ENCODE data around the gene GLI2.

DNA sequence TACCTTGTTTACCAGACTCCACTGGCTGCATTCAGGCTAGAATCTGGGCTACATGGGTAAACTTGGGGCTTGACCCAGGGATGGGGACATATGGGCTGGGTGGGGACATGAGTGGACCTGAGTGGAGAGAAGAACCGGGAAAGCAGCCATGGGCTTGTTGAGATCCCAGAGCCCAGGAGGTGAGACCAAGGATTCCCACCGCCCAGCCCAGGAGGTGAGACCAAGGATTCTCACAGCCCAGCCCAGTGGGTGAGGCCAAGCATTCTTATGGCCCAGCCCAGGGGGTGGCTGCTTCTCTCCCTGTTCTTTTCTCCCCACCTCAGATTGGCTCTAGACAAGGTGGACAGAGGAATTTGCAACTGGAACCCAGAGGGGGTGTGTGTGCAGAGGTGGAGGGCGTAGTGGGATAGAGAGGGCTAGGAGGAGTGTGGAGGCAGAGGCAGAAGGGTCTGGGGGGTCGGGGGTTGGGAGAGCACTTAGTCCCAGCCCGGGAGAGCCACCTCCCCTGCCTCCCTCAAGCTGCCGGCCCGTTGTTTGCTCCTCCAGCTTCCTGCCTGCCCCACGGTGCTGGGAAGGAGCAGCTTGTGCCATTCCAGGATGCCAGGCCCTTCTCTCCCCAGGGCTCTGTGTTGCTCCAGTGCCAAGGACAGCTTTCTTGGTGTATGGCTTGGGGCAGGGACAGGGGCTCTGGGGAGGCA lies 25.6 kb downstream of the GLI2 start:
- TF ChIP-seq, protein P1, sequence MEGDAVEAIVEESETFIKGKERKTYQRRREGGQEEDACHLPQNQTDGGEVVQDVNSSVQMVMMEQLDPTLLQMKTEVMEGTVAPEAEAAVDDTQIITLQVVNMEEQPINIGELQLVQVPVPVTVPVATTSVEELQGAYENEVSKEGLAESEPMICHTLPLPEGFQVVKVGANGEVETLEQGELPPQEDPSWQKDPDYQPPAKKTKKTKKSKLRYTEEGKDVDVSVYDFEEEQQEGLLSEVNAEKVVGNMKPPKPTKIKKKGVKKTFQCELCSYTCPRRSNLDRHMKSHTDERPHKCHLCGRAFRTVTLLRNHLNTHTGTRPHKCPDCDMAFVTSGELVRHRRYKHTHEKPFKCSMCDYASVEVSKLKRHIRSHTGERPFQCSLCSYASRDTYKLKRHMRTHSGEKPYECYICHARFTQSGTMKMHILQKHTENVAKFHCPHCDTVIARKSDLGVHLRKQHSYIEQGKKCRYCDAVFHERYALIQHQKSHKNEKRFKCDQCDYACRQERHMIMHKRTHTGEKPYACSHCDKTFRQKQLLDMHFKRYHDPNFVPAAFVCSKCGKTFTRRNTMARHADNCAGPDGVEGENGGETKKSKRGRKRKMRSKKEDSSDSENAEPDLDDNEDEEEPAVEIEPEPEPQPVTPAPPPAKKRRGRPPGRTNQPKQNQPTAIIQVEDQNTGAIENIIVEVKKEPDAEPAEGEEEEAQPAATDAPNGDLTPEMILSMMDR (IDR thresholded peaks at IDR 0.05 in 2 of 3, conservative IDR thresholded peaks at IDR 0.05 in 1 of 3; ENCODE audit: borderline replicate concordance in 1 of 3, insufficient read depth in 1 of 3, low read depth in 2 of 3, low read length in 2 of 3): no peak
- TF ChIP-seq, protein P2, sequence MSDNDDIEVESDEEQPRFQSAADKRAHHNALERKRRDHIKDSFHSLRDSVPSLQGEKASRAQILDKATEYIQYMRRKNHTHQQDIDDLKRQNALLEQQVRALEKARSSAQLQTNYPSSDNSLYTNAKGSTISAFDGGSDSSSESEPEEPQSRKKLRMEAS (IDR thresholded peaks at IDR 0.05): no peak
- TF ChIP-seq EZH2 (IDR thresholded peaks at IDR 0.05) (no peak), POLR2A (IDR thresholded peaks at IDR 0.05; ENCODE audit: borderline replicate concordance, extremely low read depth, insufficient read depth, insufficient read length) (no peak), SIN3A (IDR thresholded peaks at IDR 0.05; ENCODE audit: low read depth) (no peak), POLR2AphosphoS5 (IDR thresholded peaks at IDR 0.05; ENCODE audit: low read depth, low read length) (no peak), EZH2phosphoT487 (IDR thresholded peaks at IDR 0.05; ENCODE audit: borderline replicate concordance) (no peak), TCF7L2 (IDR thresholded peaks at IDR 0.05; ENCODE audit: borderline replicate concordance, extremely low read depth, insufficient read depth, insufficient read length) (no peak), FOSL1 (IDR thresholded peaks at IDR 0.05; ENCODE audit: low read depth) (no peak)
- TF ChIP-seq, protein P3, sequence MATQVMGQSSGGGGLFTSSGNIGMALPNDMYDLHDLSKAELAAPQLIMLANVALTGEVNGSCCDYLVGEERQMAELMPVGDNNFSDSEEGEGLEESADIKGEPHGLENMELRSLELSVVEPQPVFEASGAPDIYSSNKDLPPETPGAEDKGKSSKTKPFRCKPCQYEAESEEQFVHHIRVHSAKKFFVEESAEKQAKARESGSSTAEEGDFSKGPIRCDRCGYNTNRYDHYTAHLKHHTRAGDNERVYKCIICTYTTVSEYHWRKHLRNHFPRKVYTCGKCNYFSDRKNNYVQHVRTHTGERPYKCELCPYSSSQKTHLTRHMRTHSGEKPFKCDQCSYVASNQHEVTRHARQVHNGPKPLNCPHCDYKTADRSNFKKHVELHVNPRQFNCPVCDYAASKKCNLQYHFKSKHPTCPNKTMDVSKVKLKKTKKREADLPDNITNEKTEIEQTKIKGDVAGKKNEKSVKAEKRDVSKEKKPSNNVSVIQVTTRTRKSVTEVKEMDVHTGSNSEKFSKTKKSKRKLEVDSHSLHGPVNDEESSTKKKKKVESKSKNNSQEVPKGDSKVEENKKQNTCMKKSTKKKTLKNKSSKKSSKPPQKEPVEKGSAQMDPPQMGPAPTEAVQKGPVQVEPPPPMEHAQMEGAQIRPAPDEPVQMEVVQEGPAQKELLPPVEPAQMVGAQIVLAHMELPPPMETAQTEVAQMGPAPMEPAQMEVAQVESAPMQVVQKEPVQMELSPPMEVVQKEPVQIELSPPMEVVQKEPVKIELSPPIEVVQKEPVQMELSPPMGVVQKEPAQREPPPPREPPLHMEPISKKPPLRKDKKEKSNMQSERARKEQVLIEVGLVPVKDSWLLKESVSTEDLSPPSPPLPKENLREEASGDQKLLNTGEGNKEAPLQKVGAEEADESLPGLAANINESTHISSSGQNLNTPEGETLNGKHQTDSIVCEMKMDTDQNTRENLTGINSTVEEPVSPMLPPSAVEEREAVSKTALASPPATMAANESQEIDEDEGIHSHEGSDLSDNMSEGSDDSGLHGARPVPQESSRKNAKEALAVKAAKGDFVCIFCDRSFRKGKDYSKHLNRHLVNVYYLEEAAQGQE (IDR thresholded peaks at IDR 0.05; ENCODE audit: low read depth): no peak
- TF ChIP-seq, protein P4, sequence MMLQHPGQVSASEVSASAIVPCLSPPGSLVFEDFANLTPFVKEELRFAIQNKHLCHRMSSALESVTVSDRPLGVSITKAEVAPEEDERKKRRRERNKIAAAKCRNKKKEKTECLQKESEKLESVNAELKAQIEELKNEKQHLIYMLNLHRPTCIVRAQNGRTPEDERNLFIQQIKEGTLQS (IDR thresholded peaks at IDR 0.05): no peak

Measured in HCT116 (cell line).